ENCODE data around the gene RBM17.
"Not testable (repeated sequence)": the region's sequence is repeated elsewhere in the genome, so short reads cannot be mapped to it uniquely, and the experiment has no call there.

RBM17 gene

DNA sequence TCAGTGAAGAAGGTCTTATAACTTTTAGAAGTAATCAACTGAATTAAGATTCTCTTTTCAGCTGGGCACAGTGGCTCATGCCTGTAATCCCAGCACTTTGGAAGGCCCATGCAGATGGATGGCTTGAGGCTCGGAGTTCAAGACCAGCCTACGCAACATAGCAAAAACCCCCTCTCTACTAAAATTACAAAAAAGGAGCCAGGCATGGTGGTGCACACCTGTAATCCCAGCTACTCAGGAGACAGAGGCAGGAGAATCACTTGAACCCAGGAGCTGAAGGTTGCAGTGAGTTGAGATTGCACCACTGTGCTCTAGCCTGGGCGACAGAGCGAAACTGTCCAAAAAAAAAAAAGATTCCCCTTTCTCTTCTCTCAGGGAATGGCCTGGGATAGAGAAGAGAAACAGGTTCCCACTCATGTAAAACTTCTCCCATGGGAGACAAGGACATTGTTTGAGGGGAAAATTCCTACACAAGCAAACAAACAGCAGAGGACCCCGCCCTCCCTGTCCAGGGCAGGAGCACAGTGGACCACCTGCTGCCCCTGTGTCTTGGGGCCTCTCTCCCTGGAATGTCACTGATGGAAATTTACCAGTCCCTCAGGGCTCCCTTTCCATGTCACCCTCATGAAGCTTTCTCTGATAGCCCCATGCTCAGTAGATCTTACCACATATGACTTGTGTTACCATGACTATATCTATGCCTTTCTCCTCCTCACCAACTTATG lies 32.3 kb upstream of the RBM17 start:
- DNase-seq (ENCODE audit: low spot score), result no peak

DNA sequence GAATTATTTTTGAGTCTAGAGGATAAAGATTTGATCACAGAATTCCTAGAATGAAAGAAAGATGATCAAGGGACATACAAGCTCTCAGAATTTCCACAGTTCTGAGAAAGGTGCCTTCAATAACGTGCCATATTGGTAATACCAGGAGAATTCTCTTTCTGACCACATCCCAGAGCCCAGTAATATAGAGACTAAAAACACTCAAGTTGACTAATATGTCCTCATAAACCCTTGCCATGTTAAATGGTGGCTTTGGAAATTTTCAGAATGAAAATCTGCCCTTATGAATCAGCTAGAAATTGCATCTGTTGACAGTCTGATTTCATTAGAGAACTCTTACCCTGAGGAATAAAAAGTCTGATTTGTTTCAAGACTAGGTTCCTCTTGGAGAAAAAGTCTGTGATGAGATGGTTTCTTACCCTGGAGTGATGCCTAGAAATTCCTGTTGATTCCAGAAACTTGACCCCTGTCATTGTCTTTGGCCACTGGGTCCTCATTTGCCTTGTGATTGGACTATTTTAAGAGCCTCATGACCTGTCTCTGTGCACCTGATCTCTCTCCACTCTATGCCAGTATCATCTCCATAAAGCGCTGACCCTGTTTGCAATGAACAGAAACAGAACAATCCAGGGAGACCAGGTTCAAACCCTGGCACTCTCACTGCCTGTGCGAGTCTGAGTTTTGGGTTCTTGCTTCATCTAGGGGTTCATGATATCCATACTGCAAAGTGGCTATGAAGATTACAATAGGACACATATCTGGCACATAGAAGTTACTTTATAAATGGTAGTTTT lies 30.0 kb upstream of the RBM17 start:
- no peak for DNase-seq (ENCODE audit: low spot score)

DNA sequence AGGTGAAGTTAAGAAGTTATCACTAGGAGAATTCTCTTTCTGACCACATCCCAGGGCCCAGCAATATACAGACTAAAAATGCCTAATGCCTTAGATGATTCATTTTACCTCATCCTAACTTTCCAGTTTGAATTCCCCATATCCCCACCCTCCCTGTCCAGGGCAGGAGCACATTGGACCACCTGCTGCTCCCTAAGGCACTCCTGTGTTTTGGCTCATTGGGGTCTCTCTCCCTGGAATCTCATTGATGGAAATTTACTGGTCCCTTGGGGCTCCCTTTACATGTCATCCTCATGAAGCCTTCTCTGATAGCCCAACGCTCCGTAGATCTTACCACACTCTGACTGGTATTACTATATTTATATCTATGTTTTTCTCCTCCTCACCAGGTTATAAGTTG lies 29.3 kb upstream of the RBM17 start:
- no peak for DNase-seq (ENCODE audit: low spot score)

DNA sequence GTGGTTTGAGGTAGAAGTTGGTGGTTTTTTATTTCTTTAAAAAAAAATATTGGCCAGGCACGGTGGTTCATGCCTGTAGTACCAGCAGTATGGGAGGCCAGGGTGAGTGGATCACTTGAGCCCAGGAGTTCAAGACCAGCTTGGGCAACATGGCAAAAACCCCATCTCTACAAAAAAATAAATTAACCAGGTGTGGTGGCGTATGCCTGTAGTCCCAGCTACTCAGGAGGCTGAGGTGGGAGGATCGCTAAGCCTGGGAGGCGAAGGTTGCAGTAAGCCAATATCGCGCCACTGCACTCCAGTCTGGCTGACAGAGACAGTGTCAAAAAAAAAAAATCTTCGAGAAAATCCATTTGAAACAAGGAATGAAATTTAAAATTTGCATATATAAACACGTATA lies 27.8 kb upstream of the RBM17 start:
- no peak for DNase-seq (ENCODE audit: low spot score)

DNA sequence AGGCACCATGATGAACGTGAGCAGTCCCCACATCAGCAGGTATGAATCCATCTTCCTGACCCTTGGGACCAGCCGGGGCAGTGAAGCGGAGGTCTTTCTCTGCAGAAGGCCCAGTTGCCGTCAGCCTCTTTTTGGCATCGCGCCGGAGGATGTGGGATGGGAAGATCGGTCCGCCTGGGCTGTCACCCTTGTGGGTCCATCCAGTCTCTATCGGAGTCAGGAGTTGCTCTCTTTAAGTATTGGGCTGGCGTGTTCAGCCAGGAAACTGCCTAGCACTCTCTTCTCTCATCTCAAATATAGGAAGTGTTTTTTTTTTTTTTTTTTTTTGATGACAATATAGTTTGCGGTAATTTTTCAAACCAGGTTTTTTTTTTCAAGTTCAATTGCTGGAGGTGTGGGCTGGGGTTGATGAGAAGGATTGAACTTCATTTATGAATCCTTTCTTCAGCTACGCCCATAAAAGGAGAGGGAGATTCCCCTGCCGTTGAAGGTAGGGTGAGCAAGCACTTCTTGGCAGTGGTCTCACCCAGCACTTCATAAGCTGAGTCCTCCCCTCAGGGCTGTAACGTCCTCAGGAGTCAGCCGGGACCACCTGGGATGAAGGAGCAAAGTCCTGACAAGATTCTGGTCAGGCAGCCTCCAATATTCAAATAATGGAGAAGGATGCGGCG lies 26.6 kb upstream of the RBM17 start, which contains the start of gene IL2RA:
Gene IL2RA, minus strand, starts transcription at position 267 of the 671 bp plus-strand sequence. Its CDS starts 216 bp downstream, at position 51.
- DNase-seq (ENCODE audit: low spot score), result no peak

DNA sequence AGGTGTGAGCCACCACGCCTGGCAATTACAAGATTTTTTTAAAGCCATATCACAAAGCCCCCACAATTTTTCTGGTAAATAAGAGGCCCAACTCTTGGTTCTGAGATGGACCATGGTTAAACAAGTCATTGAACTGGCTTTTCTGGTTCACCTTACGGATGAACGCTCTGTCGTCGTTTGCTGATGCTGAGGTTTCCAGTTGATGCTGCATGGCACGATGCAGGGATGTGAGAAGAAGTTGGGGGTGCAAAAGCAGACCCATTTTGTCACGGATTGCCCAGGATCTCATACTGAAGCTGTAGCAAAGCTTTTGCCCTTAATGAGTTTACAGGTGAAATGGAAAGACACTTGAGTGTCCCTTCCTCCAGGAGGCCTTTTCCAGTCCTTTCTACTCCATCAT lies 24.7 kb upstream of the RBM17 start:
- no peak for DNase-seq (ENCODE audit: low spot score)

DNA sequence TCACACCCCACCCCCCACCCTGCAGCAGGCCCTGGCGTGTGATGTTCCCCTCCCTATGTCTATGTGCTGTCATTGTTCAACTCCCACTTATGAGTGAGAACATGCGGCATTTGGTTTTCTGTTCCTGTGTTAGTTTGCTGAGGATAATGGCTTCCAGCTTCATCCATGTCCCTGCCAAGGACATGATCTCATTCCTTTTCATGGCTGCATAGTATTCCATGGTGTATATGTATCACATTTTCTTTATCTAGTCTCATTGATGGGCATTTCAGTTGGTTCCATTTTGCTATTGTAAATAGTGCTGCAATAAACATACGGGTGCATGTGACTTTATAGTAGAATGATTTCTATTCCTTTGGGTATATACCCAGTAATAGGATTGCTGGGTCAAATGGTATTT lies 24.1 kb upstream of the RBM17 start:
- not testable (repeated sequence) for DNase-seq (ENCODE audit: low spot score)

DNA sequence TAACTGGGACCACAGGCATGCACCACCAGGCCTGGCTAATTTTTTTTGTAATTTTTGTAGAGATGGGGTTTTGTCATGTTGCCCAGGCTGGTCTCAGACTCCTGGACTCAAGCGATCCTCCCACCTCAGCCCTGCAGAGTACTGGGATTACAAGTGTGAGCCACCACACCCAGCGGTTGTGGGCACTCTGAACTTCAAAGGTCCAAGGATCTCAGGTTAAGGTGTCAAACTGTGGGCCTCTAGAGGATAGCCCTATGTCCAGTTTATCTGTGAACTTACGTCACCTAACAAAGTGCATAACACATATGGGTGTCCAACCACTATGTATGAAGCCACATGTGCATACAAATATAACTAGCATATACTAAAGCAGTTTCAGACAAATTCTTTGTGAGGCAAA lies 23.4 kb upstream of the RBM17 start:
- DNase-seq (ENCODE audit: low spot score), result no peak

DNA sequence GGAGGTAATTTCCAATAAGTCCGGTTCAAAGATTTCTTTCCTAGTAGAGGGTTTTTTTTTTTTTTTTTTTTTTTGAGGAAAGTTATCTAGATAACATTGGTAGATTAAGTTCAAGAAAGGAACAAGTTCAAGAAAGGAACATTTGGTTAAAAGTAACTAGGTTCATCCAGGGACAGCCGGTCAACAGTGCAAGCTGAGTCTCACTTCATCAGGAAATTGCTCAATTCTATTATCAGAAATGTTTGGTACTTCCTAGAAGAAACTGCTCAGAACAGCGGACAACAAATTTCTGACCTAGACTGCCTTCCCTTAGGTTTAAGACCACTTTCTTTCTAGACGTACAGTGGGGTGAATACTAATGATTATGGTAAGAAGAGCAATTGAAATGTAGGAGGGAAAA lies 23.0 kb upstream of the RBM17 start:
- DNase-seq (ENCODE audit: low spot score), result no peak

DNA sequence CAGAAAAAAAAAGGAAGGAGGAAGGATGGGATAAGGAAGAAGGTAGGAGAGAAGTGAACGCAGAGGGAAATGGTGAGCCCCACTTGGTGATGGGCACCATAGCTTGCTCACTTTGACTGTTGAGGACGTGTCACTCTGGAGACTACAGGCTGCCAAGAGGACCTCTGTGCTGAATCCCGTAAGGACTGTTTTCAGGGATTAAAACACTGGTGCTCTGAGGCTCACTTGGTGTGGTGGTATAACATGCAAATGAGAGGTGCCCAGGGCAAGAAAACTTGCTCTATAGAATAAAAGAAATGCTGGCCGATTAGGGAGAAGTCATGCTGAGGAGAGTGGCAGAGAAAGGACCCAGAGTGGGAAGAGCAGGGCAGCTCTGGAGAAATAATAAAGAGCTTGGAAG lies 21.4 kb upstream of the RBM17 start:
- DNase-seq (ENCODE audit: low spot score), result no peak

DNA sequence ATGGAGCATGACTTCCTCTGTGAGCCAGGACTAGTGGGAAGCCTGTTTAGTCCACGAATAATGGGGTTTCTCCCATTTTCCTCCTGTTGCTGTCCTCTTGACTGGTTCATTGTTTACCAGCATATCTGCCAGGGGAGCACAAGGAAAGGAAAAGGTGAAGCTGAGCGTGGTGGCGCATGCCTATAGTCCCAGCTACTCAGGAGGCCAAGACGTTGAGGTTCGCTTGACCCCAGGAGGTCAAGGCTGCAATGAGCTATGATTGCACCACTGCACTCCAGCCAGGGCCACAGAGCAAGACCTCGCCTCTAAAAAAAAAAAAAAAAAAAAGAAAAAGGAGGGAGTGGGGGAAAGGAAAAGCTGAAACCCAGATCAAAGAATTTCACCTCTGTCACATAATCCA lies 20.8 kb upstream of the RBM17 start:
- no peak for DNase-seq (ENCODE audit: low spot score)

DNA sequence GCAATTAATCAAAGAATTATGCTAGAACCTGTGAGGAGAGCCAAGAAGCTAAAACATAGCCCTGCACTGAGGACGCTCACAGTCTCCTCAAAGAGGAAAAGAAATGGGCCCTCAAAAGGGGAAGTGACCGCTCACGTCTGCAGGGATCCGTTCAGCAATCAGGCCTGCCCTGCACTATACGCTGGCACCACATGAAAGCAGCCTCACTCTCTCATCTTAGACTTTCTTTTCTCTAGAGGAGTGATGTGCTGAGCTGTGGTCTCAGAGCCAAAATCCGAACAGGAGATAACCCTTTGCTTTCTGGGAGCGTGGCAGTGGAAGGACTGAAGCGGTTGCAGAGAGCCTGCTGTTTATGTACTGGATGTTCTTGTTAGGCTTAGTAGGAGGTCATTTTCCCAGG lies 20.4 kb upstream of the RBM17 start:
- DNase-seq (ENCODE audit: low spot score), result no peak

DNA sequence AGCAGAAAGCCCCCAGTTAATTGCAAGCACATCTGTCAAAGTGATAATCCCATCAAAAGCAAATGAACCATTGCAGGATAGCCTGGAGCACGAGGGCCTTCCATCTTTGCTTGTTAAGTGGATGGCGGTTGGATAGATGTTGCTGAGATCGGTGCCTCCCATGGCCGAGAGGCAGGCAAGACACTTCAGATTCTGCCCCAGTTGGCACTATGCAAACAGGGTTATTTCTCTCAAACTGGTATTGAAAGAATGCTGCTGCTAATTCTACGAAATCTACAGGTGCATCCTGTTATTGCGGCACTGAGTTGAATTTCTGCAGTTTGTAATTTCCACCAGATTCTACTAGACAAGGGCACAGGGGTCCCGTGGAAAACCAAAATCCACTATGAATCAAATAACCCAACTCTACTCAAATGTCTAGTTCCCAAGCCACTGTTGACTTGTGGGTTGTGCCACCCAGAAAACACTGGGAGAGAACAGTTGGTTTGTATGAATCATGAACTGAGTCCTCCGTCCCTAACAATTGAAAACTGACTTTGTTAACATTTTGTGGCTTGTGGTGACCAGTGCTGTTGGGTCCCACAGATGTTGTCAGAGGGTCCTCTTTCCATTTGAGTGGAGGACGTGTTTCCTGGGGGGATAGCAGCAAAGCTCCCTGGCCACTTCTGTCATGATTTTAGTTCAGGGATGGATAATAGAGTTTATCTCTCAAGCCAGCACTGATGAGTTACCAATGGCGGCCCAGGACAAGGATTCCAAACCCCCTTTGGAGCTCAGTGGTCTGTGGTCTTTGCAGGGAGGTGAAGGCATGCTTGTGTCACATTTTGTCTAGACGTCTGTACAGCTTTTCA lies 19.5 kb upstream of the RBM17 start:
- no peak for DNase-seq (ENCODE audit: low spot score)

DNA sequence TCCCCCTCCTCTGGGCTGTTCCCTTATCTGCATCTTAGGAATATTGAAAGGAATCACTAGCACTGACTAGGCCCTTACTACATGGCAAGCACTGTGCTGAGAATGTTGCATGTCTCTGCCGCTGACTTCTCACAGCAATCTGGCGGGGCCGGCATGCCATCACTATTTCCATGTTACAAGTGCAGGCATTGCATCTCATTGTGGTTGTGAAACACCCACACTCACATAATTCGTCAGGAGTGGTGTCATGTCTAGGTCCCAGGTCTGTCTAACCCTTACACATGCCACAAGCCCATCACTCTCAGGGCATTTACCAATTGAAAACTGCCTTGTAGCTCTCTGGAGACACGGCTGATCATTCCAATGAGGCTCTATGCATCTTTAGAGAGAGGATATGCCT lies 18.2 kb upstream of the RBM17 start:
- no peak for DNase-seq (ENCODE audit: low spot score)

DNA sequence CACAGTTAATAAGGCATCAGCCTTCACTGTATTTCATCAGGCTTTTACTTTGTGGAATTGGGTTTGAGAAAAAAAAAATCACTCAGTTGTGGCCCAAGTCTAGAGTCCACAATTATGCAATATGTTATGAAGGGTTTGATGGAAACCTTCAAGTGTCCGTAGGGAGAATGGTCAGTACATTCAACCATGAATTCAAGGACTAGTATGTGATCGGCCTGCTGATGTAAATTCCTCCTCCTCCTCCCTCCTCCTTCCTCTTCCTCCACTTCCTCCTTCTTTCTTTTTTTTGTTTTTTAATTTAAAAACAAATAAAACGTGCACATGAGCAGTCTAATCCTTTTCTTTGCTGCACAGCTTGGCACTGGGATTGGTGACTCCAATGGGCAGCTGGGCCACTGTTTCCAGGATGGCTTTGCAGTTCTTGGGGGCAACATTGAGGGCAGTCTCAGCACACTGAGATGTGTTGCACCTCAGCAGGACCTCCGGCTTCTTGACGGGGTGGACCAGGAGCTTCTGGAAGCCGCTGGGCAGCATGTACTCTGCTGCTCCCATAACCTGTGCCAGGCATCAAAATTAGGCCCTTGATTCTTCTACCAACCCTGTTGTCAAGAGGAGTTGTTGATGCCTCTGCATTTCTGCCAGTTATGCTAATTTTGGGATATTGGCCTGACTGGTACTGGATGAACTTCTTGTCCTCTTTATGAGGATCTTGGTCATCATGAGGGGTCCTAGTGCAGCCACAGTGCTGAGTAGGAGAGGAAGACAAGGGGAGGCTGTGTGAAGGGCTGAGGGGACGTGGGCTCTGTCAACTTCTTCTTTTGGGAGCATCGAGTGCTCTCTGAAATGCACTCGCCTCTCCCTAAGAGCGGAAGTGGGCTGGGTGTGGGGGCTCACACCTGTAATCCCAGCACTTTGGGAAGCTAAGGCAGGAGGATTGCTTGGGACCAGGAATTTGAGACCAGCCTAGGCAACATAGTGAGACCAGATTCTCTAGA lies 17.4 kb upstream of the RBM17 start:
- no peak for DNase-seq (ENCODE audit: low spot score)

DNA sequence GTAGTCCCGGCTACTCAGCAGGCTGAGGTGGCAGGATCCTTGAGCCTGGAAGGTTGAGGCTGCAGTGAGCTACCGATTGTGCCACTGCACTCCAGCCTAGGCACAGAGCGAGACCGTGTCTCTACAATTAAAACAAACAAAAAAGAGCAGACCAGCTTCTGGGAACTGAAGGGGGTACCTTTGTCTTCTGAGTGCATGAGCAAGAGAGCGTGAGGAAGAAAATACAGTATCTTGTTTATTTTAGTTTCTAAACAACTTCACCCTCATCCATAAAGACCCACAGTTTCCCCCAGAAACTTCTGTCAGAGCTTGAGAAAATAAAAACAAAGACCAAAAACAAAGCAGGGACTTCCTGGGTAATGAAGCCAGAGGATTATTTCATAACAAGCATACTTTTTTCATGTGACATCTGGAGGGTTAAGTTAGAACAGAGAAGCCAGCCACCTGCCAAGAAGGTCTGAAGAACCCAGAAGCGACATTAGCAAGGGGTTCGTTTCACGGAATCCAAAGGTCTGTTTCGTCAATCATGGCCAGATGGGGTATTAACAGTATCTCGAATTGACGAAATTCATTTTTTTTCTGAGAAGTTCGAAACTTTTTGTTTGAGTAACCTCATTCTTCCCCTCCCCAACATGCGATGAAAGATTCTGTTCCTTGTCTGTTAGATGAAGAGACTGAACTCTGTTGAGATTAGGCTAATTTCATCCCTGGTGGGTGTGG lies 16.5 kb upstream of the RBM17 start:
- no peak for DNase-seq (ENCODE audit: low spot score)

DNA sequence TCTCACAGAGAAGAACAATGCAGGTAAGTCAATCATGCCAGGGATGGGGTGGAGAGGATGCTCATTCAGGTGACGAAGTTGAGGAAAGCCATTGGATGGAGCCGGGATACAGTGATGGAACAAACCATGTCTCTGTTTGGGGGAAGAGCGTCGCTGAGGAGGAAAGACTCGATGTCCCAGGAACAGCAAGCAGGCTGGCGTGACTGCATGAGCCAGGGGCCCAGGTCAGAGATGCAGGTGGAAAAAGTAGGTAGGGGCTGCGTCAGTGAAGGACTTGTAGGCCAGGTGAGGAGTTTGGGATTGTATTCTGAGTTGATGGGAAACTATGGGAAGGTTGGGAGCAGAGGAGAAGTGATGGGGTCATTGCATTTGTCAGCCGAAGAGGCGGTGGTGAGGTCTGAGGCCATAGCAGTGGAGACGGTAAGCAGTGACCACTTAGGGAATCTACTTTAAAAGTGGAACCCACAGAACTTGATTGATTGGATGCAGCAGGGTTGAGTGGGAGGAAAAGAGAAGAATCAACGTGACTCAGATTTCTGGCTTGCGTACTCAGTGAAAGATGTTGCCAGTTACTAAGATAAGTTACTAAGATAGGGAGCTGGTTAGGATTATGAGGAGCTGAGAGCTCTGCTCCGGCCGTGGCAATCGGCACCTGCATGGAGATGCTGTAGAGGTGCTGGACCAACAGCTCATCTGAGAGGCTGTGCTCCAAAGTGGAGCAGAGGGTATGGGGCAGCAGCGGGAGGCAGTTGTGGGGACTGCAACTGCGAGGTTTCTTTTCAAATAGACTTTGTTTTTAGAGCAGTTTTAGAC lies 14.1 kb upstream of the RBM17 start:
- DNase-seq (ENCODE audit: low spot score), result peak; percentile 29

DNA sequence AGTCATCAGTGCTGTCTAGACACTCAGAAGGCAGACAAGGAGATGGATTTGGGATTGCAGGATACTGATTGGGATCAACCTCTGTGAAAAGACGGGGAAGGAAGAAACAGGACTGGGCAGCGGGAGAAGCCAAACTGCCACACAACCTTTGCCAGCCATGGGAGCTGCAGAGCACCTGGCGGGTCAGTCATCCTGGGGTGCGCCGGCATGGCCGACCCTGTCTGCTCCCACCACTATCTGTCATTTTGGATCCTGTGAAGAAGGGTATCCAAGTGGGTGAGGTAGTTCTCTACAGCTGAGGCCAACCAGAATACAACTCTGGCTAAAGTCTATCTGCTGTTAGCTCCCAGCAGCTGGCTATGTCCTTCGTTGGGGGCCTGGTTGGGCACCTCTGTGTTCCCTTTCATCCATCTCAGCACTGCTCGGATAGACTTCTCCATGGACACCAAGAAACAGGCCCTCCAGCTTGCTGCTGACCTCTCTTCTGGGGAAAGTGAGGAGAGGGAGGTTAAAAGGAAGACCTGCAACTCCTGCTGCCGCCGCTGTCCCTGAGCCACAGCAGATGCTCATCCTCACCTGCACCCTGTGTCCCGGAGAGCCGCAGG lies 11.7 kb upstream of the RBM17 start:
- no peak for DNase-seq (ENCODE audit: low spot score)

DNA sequence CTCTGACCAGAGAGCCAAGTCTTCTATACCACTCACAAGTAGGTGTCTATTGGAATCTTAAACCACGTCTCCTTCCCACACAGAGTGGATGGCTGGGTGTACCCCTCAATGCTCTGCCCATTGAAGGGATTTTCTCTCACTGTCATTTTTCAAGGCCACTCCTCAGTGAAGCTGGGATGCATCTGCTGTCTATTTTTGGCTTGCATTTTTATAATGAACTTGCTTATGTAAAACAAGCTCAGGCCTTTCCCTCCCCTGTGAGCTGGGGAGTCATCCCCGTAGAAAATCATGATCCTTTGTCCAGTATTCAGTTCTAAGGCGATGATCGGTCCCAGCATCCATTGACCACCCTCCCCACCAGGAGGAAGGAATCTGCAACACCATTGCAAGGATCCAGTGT lies 9.8 kb upstream of the RBM17 start:
- no peak for DNase-seq (ENCODE audit: low spot score)
